DMS 273 (cell line): Measurements from ENCODE around the gene GGACT.

Experiments used
- DNase-seq: peaks from one replicate; lab custom pipeline; 2025; ENCODE audit not compliant: unreplicated experiment; lab: John Stamatoyannopoulos, UW

Gene GGACT

GRCh38 chr13:100552755-100553154, 35.8 kb downstream of the GGACT start:
- DNase-seq: no peak

- no peak for DNase-seq
Measured at GRCh38 chr13:100549316-100549715, 39.3 kb downstream of the GGACT start.

- DNase-seq: peak; percentile 47
Measured at GRCh38 chr13:100547791-100548201, 40.8 kb downstream of the GGACT start.

GRCh38 chr13:100546713-100547405, 41.7 kb downstream of the GGACT start:
- no peak for DNase-seq

- DNase-seq: no peak
Measured at GRCh38 chr13:100545684-100546061, 42.9 kb downstream of the GGACT start.

GRCh38 chr13:100544866-100545683, 43.5 kb downstream of the GGACT start:
- DNase-seq: peak; percentile 63

GRCh38 chr13:100543872-100544602, 44.6 kb downstream of the GGACT start:
- DNase-seq: no peak

- DNase-seq: peak; percentile 67
Measured at GRCh38 chr13:100542826-100543156, 45.8 kb downstream of the GGACT start.

- no peak for DNase-seq
Measured at GRCh38 chr13:100541897-100542825, 46.4 kb downstream of the GGACT start.

GRCh38 chr13:100540621-100541020, 48.0 kb downstream of the GGACT start:
- no peak for DNase-seq

GRCh38 chr13:100537951-100538462, 50.6 kb downstream of the GGACT start:
- DNase-seq: no peak

- no peak for DNase-seq
Measured at GRCh38 chr13:100537486-100537885, 51.1 kb downstream of the GGACT start.

- DNase-seq: no peak
Measured at GRCh38 chr13:100536643-100537180, 51.9 kb downstream of the GGACT start.

- DNase-seq: no peak
Measured at GRCh38 chr13:100535426-100536135, 53.0 kb downstream of the GGACT start.

GRCh38 chr13:100534911-100535310, 53.7 kb downstream of the GGACT start:
- DNase-seq: no peak

GRCh38 chr13:100534147-100534843, 54.3 kb downstream of the GGACT start:
- no peak for DNase-seq

- no peak for DNase-seq
Measured at GRCh38 chr13:100533588-100534041, 55.0 kb downstream of the GGACT start.

- DNase-seq: no peak
Measured at GRCh38 chr13:100532836-100533435, 55.7 kb downstream of the GGACT start.
